Measurements from ENCODE around the gene CMIP.

DNA sequence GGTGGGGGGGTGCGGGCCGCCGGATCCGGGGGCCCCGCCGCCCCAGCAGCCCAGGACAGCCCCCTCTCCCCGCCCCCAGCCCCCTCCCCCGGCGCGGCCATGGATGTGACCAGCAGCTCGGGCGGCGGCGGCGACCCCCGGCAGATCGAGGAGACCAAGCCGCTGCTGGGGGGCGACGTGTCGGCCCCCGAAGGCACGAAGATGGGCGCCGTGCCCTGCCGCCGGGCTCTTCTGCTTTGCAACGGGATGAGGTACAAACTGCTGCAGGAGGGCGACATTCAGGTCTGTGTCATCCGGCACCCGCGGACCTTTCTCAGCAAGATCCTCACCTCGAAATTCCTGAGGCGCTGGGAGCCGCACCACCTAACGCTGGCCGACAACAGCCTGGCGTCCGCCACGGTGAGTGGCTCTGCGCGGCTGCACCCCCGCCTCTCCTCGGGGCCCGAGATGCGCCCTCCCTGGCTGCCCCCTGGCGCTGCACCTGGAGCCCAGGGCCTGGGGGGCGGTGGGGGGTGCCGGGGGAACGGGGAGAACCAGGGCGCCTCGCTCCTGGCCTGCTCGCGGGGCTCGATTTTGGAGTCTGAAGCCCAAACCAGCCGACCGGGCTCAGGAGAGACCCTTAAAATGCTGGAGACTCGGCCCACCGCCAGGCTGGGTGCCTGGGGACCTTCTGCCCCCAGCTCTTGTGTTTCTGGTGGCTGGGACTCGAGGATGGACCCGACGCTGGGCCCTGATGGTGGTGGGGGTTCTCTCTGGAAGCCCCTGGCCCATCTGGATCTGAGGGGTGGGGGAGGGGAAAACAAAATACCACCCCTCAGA, 744 bp downstream of the CMIP start:
- TF ChIP-seq KAT7 (CRISPR knock-in tag; IDR thresholded peaks at IDR 0.05; ENCODE audit: borderline replicate concordance): no peak
- TF ChIP-seq, protein P1, sequence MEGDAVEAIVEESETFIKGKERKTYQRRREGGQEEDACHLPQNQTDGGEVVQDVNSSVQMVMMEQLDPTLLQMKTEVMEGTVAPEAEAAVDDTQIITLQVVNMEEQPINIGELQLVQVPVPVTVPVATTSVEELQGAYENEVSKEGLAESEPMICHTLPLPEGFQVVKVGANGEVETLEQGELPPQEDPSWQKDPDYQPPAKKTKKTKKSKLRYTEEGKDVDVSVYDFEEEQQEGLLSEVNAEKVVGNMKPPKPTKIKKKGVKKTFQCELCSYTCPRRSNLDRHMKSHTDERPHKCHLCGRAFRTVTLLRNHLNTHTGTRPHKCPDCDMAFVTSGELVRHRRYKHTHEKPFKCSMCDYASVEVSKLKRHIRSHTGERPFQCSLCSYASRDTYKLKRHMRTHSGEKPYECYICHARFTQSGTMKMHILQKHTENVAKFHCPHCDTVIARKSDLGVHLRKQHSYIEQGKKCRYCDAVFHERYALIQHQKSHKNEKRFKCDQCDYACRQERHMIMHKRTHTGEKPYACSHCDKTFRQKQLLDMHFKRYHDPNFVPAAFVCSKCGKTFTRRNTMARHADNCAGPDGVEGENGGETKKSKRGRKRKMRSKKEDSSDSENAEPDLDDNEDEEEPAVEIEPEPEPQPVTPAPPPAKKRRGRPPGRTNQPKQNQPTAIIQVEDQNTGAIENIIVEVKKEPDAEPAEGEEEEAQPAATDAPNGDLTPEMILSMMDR (IDR thresholded peaks at IDR 0.05): no peak
- TF ChIP-seq, protein P2, sequence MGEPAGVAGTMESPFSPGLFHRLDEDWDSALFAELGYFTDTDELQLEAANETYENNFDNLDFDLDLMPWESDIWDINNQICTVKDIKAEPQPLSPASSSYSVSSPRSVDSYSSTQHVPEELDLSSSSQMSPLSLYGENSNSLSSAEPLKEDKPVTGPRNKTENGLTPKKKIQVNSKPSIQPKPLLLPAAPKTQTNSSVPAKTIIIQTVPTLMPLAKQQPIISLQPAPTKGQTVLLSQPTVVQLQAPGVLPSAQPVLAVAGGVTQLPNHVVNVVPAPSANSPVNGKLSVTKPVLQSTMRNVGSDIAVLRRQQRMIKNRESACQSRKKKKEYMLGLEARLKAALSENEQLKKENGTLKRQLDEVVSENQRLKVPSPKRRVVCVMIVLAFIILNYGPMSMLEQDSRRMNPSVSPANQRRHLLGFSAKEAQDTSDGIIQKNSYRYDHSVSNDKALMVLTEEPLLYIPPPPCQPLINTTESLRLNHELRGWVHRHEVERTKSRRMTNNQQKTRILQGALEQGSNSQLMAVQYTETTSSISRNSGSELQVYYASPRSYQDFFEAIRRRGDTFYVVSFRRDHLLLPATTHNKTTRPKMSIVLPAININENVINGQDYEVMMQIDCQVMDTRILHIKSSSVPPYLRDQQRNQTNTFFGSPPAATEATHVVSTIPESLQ (CRISPR knock-in tag; IDR thresholded peaks at IDR 0.05): no peak
- TF ChIP-seq, protein P3, sequence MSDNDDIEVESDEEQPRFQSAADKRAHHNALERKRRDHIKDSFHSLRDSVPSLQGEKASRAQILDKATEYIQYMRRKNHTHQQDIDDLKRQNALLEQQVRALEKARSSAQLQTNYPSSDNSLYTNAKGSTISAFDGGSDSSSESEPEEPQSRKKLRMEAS (CRISPR knock-in tag; IDR thresholded peaks at IDR 0.05): no peak
- no peak for TF ChIP-seq NFE2L1 (CRISPR knock-in tag; IDR thresholded peaks at IDR 0.05)
- no peak for TF ChIP-seq ATF1 (CRISPR knock-in tag; IDR thresholded peaks at IDR 0.05)
- no peak for TF ChIP-seq ZNF121 (CRISPR knock-in tag; IDR thresholded peaks at IDR 0.05)
- no peak for TF ChIP-seq TP53 (CRISPR knock-in tag; IDR thresholded peaks at IDR 0.05)

Data from WTC11 (cell line).